GM12892 (cell line): ENCODE data around the gene NKX2-1.

ENCODE experiments used
- POLR2A ChIP-seq: IDR thresholded peaks from 2 replicates; pipeline ENCODE4 v1.6.1; 2011; ENCODE audit warnings: low read depth, low read length, control low read depth
- POLR2AphosphoS5 ChIP-seq: IDR thresholded peaks from 2 replicates; pipeline ENCODE4 v1.6.1; 2011; ENCODE audit warnings: low read depth, low read length, control low read depth
- TAF1 ChIP-seq: IDR thresholded peaks from 2 replicates; pipeline ENCODE4 v1.6.1; 2011; ENCODE audit warnings: low read depth, mild to moderate bottlenecking, control low read depth, low read length, borderline replicate concordance

DNA sequence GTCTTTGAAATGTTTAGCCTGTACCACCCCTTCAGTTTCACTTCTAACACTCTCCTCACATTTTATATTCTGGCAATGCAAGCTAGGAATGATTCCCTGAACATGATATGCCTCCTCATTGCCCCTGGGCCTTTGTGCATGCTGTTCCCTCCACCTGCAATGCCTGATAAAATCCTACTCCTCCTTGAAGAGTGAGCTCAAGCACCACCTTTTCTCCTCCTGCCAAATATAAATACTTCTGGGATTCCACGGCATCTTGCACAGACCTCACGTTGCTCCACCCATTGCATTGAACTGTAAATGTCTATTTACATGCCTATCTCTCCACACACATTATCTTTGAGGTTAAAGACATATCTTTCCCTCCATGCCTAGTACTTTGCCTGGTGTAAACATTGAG, 21.1 kb downstream of the NKX2-1 start:
- TF ChIP-seq POLR2A (no peak), POLR2AphosphoS5 (no peak), TAF1 (no peak)
